HepG2 (cell line): Measurements from ENCODE around the gene NAPG. TPM values are rescaled to one million over a fixed set of nuclear protein-coding genes. Genes with fewer than 3 reads are reported as not detected.

ENCODE experiments used
- ARID5B ChIP-seq: IDR thresholded peaks from 2 replicates; pipeline ENCODE4 v1.4.0; 2020; ENCODE audit warnings: mild to moderate bottlenecking, missing genetic modification reagents
- CENPX ChIP-seq: sonication (generic); formaldehyde crosslinking; IDR thresholded peaks from 2 replicates; pipeline ENCODE4 v1.9.0; 2021; ENCODE audit warnings: mild to moderate bottlenecking, missing genetic modification reagents, moderate library complexity
- CSRNP2 ChIP-seq: sonication (generic); formaldehyde crosslinking; conservative IDR thresholded peaks from 2 replicates; pipeline ENCODE4 v1.8.0; 2022; ENCODE audit warnings: low read depth, missing genetic modification reagents
- DNMT3B ChIP-seq: conservative IDR thresholded peaks from 2 replicates; pipeline ENCODE4 v1.6.1; 2016; ENCODE audit warnings: missing biosample characterization, control low read depth
- ESRRA ChIP-seq: sonication (generic); formaldehyde crosslinking; IDR thresholded peaks from 2 replicates; pipeline ENCODE4 v1.5.1; 2020; ENCODE audit warnings: mild to moderate bottlenecking, low read depth, missing genetic modification reagents
- HNRNPK ChIP-seq: fragments of 200-400 bp; formaldehyde crosslinking; IDR thresholded peaks from 2 replicates; pipeline ENCODE4 v1.6.1; 2018; ENCODE audit warnings: low read length, low read depth, moderate library complexity, mild to moderate bottlenecking; ENCODE audit not compliant: poor library complexity, severe bottlenecking
- KDM4B ChIP-seq: sonication (generic); formaldehyde crosslinking; IDR thresholded peaks from 2 replicates; pipeline ENCODE4 v1.4.0; 2020; ENCODE audit warnings: missing genetic modification reagents
- MLLT10 ChIP-seq: sonication (generic); formaldehyde crosslinking; IDR thresholded peaks from 2 replicates; pipeline ENCODE4 v1.4.0; 2020; ENCODE audit warnings: missing genetic modification reagents
- MLX ChIP-seq: IDR thresholded peaks from 2 replicates; pipeline ENCODE4 v1.6.1; 2016
- PITX1 ChIP-seq: sonication (generic); formaldehyde crosslinking; IDR thresholded peaks from 2 replicates; pipeline ENCODE4 v1.5.1; 2020; ENCODE audit warnings: mild to moderate bottlenecking, missing genetic modification reagents
- RAD51 ChIP-seq: fragments of 450-650 bp; IDR thresholded peaks from 2 replicates; pipeline ENCODE4 v1.6.1; 2016; ENCODE audit warnings: borderline replicate concordance
- REST ChIP-seq, 2 experiments: IDR thresholded peaks; 2 replicates each; pipeline ENCODE4 v1.6.1; 2011 to 2012; ENCODE audit warnings: low read length in 2 of 2, borderline replicate concordance in 1 of 2, low read depth in 1 of 2, mild to moderate bottlenecking in 1 of 2, moderate library complexity in 1 of 2
- TFDP2 ChIP-seq: sonication (generic); formaldehyde crosslinking; IDR thresholded peaks from 2 replicates; pipeline ENCODE4 v1.4.0; 2020; ENCODE audit warnings: missing genetic modification reagents
- ZMYM3 ChIP-seq: sonication (generic); formaldehyde crosslinking; IDR thresholded peaks from 2 replicates; pipeline ENCODE4 v1.5.1; 2020; ENCODE audit warnings: mild to moderate bottlenecking, missing genetic modification reagents
- ZNF652 ChIP-seq: IDR thresholded peaks from 2 replicates; pipeline ENCODE4 v1.6.1; 2016; ENCODE audit warnings: low read depth, borderline replicate concordance
- polyA plus RNA-seq, 8 experiments: library from polyadenylated mRNA; depleted of rRNA in 3 of 8; stranded (reverse) in 7 of 8; unstranded in 1 of 8; fragments of >200 nt; fragmentation: Illumina TruSeq in 4 of 8; extraction: Trizol in 4 of 8; gene quantifications; 2 replicates each; pipeline versions ENCODE4 v1.2.1 to v1.2.3, GENCODE V29; 2011 to 2016; ENCODE audit warnings: low read depth in 4 of 8, missing spikeins in 1 of 8, mixed read lengths in 1 of 8; ENCODE audit not compliant: insufficient read depth in 1 of 8
- total RNA-seq, 5 experiments: library from RNA; depleted of rRNA; stranded (reverse); fragments of >200 nt; fragmentation: Illumina TruSeq; extraction: Trizol; gene quantifications; 2 replicates each; pipeline ENCODE4 v1.2.3, GENCODE V29; 2016; ENCODE audit warnings: low read depth in 1 of 5

NAPG gene
- total and polyA plus RNA-seq, 2 of the 13 experiments (the other 11 are each of a cell fraction or from before 2014, with no cell fraction given): 19.8 to 34.4 TPM

GRCh38 chr18:10519999-10520935 lies 5.6 kb upstream of the NAPG start (continued):
- no peak for TF ChIP-seq HNRNPK
- TF ChIP-seq MLX (CRISPR knock-in tag): no peak
- TF ChIP-seq REST (IDR thresholded peaks at IDR 0.05; ENCODE audit: borderline replicate concordance in 1 of 2, low read depth in 1 of 2, low read length in 2 of 2): no peak
- no peak for TF ChIP-seq RAD51
- TF ChIP-seq ESRRA (CRISPR knock-in tag): no peak
- no peak for TF ChIP-seq KDM4B (CRISPR knock-in tag)
- 0 out of 2 replicates have a peak, but pooled peaks have one; percentile 31 for TF ChIP-seq DNMT3B (CRISPR knock-in tag)
- no peak for TF ChIP-seq MLLT10 (CRISPR knock-in tag)
- TF ChIP-seq ZMYM3 (CRISPR knock-in tag): no peak
- no peak for TF ChIP-seq CENPX (CRISPR knock-in tag)
- no peak for TF ChIP-seq CSRNP2
- no peak for TF ChIP-seq ZNF652 (CRISPR knock-in tag)
- no peak for TF ChIP-seq TFDP2 (CRISPR knock-in tag)
- no peak for TF ChIP-seq PITX1 (CRISPR knock-in tag)
- 0 out of 2 replicates have a peak, but pooled peaks have one; percentile 38 for TF ChIP-seq ARID5B (CRISPR knock-in tag)
